Fibroblast of skin of right biceps (primary cell): ENCODE measurements around the gene ADAMTS17.

Experiments
- DNase-seq: peaks from one replicate; pipeline ENCODE4 v3.0.0-alpha.2; 2013

Gene ADAMTS17

DNA sequence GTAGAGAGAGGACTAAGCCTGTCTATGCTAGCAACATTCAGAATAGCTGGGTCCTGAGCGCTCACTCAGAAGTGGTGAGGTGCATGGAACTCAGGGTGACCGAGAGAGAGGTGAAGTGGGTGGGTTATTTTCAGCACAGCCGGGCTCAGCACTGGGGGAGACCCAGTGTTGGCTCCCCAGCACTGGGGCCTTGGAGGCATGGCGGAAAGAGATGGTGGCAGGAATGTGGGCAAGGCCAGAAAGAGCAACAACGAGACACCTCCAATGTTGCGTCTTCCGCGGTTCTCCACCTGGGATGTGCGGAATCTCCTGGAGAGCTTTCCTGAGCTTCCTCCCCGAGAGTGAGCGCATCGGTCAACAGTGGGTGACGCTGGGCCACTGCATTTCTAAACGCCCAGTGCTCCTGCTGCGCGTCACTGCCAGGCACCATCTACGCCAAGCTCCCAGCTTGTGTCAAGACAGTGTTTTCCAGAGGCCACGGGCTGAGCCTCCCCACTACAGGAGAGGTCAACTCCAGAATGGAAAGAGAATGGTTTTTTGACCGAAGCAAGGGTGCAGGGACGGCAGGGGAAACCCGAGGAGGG, 148.4 kb downstream of the ADAMTS17 start:
- no peak for DNase-seq

DNA sequence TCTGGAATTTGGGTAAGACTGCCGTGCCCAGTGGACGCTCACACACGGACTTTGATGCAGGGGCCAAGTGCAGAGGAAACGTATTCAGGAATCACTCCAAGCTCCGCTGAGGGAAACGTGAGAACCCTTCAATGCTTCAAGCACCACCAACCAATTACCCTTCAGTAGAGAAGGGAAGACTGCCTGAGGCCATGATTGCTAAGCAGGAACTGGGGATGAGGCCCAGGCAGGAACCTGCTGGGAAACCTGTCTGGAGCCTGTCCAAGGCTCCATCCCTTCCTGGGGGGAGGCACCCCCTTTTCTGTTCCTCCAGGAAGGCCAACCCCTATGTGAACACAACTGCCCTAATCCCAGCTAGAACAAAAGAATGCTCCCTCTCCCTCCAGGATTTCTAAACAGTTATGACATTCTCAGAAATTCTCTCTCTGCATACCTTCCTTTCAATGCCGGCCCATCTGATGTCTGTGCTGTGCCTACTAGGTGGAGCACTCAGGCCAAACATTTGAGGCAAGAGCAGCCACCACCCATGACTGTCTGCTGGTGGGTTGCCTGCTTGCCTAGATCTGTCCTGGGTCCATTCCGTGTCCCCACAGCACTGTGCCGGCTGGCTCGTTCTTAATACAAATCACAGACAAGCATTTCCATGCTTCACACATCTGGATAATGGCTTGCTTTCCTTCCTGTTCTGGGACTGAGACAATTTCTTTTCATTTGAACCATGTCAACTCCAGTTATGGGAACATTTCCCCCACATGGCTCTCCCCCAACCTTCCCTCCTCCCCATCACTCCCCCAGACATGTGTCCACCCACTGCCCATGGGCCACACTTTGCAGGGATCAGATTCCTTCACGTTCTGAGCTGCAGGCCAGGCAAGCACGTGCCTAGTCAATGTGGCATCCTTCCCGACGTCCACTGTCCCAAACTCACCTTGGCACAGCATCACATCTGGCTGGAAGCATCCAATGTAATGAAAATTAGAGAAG, 149.4 kb downstream of the ADAMTS17 start:
- DNase-seq, result no peak

GRCh38 chr15:100191161-100191560, 150.6 kb downstream of the ADAMTS17 start:
- DNase-seq, result no peak

GRCh38 chr15:100190675-100191074, 151.1 kb downstream of the ADAMTS17 start:
- DNase-seq, result no peak

DNA sequence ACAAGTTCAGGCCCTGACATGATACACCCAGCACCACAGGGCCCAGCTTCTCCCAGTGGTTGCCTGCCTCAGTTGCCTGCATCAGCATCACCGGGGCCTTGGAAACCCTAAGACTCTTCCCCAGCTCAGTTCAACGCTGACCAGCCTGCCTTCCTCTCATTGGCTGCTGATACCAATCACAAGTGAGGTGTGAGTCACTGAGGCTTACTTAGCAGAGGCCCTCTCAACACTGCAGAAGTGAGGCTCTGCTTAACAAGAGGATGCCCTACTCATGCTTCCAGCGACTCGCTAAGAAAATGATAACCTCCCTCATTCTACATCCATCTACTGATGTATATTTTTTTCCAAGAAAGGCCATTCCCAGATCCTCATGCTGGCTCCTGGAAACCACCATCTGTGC, 151.9 kb downstream of the ADAMTS17 start:
- DNase-seq, result no peak

GRCh38 chr15:100189319-100189718, 152.5 kb downstream of the ADAMTS17 start:
- DNase-seq, result no peak

DNA sequence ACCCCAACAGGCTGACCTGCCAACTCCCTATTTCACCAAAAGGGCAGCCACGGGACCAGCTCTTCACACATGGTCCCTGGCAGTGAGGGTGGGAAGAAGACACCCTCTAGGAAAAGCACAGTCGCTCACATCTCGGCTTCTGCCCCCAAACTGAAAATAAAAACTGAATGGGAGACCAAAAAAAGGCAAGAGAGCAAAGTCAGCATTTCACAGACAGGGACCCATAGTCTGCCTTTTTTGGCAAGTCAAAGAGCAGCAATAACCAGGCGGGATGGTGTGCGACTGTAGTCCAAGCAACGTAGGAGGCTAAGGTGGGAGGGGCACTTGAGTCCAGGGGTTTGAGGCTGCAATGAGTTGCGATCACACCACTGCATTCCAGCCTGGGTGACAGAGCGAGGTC, 154.1 kb downstream of the ADAMTS17 start:
- DNase-seq, result no peak

GRCh38 chr15:100186960-100187359, 154.8 kb downstream of the ADAMTS17 start:
- no peak for DNase-seq

GRCh38 chr15:100186366-100186765, 155.4 kb downstream of the ADAMTS17 start:
- no peak for DNase-seq

DNA sequence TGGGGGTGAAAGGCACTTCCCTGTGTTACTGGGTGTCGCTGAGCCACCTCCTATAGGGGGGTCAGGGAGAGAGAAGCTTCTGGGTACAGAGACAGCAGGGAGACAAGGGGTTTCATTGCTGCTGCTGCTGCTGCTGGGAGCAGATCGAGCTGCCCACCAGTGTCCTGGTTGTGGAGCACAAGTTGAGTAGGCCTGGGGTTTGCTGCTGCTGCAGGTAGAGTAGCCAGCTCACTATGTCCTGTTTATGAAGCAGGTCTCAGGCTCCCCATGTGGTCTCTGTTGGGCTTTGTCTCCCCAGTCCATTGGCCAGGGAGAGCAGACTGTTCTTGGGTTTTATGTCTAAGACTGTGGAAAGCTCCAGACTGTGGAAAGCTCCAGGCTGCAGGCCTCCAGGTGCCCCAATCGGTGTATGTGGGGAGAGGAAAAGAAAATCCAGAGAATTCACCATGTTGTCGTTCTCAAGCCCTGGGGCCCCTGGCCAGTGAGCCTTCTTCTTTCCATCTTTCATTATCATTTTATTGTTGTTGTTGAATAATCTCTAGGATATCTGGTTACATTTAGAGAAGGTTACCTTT, 157.8 kb downstream of the ADAMTS17 start:
- DNase-seq, result no peak

- DNase-seq, result no peak
These were observed 160.9 kb downstream of the ADAMTS17 start for GRCh38 chr15:100180921-100181320.

GRCh38 chr15:100175406-100176114, 166.2 kb downstream of the ADAMTS17 start:
- DNase-seq, result no peak

DNA sequence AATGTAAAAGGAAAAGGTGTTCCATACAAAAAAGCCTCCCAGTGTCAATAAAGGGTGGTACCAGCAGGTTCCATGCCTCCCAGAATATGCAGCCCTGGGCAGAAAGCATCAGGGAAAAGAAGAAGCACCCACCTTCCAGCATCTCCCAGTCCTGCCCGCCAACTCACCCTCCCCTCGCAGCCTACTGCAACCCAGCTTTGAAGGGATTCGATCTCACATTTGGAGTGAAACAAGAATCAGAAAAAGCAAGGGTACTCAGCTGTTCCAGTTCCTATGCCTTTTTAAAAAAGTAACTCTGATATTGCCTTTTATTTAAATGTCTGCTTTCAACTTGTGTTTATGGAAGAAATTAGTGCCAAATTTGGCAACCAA, 166.9 kb downstream of the ADAMTS17 start:
- DNase-seq, result no peak

DNA sequence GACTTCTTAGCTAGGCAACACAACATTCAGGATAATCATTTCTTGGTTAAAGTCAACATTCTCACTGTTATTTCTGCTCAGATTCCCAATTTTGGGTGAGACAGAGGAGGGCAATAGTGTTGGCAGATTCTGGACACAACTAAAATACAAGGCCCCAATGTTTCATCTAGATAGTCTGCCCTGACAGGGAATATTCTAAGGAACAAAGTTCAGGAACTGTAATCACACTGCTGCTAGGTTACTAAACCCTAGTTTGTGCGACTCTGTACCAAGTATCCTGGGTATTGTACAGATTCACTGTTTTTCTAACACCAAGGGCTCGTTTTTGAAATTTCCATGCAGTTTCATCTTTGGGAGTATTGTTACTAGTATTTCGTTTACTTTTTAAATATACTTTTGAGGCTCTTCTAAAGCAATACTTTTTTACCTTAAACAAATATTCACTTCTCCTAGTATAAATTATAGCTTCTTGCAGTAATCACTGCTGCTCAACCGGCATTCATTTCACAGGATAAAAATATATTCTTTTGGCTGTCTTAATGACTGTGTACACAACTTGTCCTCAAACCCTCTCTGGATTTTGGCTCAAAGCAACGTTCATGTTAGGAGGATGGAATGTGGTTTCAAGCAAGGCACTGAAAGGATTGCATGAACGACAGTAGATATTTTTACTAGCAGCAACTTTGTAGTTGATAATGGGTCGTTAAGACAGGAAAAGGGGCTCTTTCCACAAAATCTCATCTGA, 167.4 kb downstream of the ADAMTS17 start:
- no peak for DNase-seq

- DNase-seq, result no peak
These were observed 169.3 kb downstream of the ADAMTS17 start for GRCh38 chr15:100172356-100173024.

DNA sequence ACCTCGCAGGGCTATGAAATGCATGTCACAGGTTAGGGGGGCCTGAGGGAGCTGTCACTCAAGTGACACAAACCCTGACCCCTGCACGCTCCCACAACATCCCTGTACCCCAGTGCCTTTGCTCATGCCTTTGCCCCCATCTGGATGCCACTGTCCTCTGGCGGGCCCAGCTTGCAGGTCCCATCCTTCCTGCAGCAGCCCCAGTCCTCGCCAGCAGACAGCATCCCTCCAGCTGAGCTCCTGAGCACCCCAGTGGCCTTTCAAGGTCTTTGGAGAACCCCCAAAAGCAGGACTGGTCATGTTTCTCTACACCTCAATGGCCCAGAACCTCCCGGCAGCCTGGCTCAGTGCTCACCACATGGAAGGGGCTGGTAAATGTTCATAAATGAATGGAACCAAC, 170.4 kb downstream of the ADAMTS17 start:
- DNase-seq, result no peak

GRCh38 chr15:100170291-100171210, 171.2 kb downstream of the ADAMTS17 start:
- DNase-seq, result no peak

DNA sequence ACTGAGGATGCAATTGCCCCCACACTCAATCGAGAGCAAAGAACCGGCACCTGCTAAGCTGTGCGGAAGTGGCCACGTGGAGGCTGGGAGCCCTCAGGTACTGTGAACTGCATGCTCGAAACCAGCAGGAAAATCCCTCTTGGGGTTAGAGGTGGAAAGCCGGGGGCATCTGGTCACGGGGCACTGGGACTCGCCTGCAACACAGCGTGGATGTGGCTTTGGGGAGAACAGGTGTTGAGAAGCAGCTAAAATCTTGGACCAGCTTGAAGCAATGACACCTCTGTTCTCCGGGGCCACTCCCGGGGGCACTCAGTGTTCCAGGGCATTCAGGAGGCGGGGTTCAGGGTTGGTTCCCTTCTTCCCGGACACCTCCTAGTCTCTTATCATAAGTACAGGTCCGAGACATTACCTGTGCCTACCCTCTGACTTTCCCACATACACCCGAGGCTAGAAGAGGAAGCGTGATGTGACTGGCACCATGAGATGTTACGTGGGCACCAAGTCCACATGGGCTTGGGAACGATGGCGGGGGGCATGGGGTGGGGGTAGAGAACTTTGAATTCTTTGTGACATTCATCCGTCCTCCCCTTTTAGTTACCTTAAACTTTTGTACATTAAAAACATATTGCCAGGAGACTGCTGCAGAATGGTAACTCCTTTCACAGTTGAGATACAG, 172.0 kb downstream of the ADAMTS17 start:
- no peak for DNase-seq

DNA sequence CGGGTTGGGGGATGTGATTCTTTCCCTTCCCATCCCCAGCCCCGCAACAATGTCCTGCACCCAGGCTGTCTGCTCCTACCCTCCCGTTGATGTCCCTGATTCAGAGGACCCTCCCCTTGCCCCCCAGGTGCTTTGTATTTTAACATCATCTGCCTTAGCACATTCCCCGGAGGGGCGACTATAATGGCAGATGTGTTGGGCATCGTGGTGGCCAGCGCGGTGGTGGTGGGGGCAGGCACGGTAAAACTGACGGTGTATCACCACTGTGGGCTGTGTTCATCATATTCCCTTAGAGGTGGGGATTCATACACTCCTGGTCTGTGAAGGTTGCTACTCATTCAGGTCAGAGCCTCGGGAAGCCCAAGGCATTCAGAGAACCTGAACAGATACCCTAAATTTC, 173.0 kb downstream of the ADAMTS17 start:
- DNase-seq, result no peak

DNA sequence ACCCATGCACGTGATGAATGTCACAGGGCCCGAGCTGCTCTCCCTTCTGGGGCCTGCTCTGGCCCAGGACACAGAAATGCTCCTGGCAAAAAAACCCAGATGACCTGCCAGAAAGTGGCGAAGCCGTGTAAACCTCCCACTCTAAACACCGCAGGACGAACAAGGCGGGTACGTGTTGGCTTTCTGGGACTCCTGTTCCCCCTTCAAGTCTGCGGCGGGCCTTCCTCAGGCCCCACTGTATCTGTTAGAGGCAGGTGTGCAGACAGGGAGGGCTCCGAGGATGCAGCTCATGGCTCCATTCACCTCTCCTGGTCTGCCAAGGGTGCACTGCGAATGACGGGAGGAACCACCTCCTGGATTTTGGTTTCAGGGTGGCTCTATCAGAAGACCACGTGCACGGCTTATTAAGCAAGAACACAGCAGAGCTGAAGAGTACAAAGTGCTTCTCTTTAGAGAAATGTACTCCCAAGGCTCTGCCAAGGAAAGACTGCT, 173.8 kb downstream of the ADAMTS17 start:
- DNase-seq, result no peak
